HepG2 (cell line): Measurements from ENCODE around the gene CYP2A7. TPM values are rescaled to one million over a fixed set of nuclear protein-coding genes. Genes with fewer than 3 reads are reported as not detected.
"Not testable (repeated sequence)": the region's sequence is repeated elsewhere in the genome, so short reads cannot be mapped to it uniquely, and the experiment has no call there.

Experiments used
- ARID5B ChIP-seq: IDR thresholded peaks from 2 replicates; pipeline ENCODE4 v1.4.0; 2020; ENCODE audit warnings: mild to moderate bottlenecking, missing genetic modification reagents
- ATF3 ChIP-seq: sonication (generic); formaldehyde crosslinking; IDR thresholded peaks from 2 replicates; pipeline ENCODE4 v1.4.0; 2020; ENCODE audit warnings: missing genetic modification reagents
- CEBPB ChIP-seq: IDR thresholded peaks from 2 replicates; pipeline ENCODE4 v1.6.1; 2011; ENCODE audit warnings: low read depth, low read length, improper control_type of control experiment, borderline replicate concordance
- ELF3 ChIP-seq: IDR thresholded peaks from 2 replicates; pipeline ENCODE4 v1.6.1; 2016; ENCODE audit warnings: missing genetic modification reagents, missing compliant biosample characterization
- FOSL2 ChIP-seq: sonication (generic); formaldehyde crosslinking; IDR thresholded peaks from 2 replicates; pipeline ENCODE4 v1.4.0; 2020; ENCODE audit warnings: missing genetic modification reagents
- FOXK1 ChIP-seq: sonication (generic); formaldehyde crosslinking; IDR thresholded peaks from 2 replicates; pipeline ENCODE4 v1.4.0; 2020; ENCODE audit warnings: low read depth, missing genetic modification reagents, borderline replicate concordance
- FOXP4 ChIP-seq: sonication (generic); formaldehyde crosslinking; IDR thresholded peaks from 2 replicates; pipeline ENCODE4 v1.4.0; 2020; ENCODE audit warnings: missing genetic modification reagents
- KLF16 ChIP-seq, 2 experiments: sonication (generic) in 1 of 2; formaldehyde crosslinking in 1 of 2; IDR thresholded peaks; 2 replicates each; pipeline versions ENCODE4 v1.6.1 to v1.8.0; 2016 to 2023; ENCODE audit warnings: missing genetic modification reagents in 2 of 2, missing compliant biosample characterization in 1 of 2
- MAZ ChIP-seq, 2 experiments: sonication (generic) in 1 of 2; formaldehyde crosslinking in 1 of 2; IDR thresholded peaks; 2 replicates each; pipeline versions ENCODE4 v1.5.0 to v1.6.1; 2012 to 2020; ENCODE audit warnings: low read depth in 2 of 2, mild to moderate bottlenecking in 2 of 2, borderline replicate concordance in 1 of 2, improper control_type of control experiment in 1 of 2, low read length in 1 of 2, missing genetic modification reagents in 1 of 2, moderate library complexity in 1 of 2
- NCOA2 ChIP-seq: sonication (generic); formaldehyde crosslinking; IDR thresholded peaks from 2 replicates; pipeline ENCODE4 v1.8.0; 2022; ENCODE audit warnings: inconsistent platforms
- NR2F1 ChIP-seq, 2 experiments: fragments of 450-650 bp in 1 of 2; formaldehyde crosslinking in 1 of 2; IDR thresholded peaks; 2 replicates each; pipeline versions ENCODE4 v1.5.0 to v1.6.1; 2016 to 2020; ENCODE audit warnings: mild to moderate bottlenecking in 1 of 2, missing compliant biosample characterization in 1 of 2, missing genetic modification reagents in 1 of 2, moderate library complexity in 1 of 2
- NR2F6 ChIP-seq, 2 experiments: IDR thresholded peaks; 2 replicates each; pipeline ENCODE4 v1.6.1; 2016; ENCODE audit warnings: antibody characterized with exemption in 1 of 2, mild to moderate bottlenecking in 1 of 2
- RARA ChIP-seq: IDR thresholded peaks from 2 replicates; pipeline ENCODE4 v1.6.1; 2016; ENCODE audit warnings: missing genetic modification reagents, missing compliant biosample characterization
- RXRB ChIP-seq: IDR thresholded peaks from 2 replicates; pipeline ENCODE4 v1.6.1; 2016; ENCODE audit warnings: borderline replicate concordance, missing genetic modification reagents, missing compliant biosample characterization
- SOX13 ChIP-seq, 3 experiments: fragments of 450-650 bp in 1 of 3; sonication (generic) in 1 of 3; formaldehyde crosslinking in 1 of 3; IDR thresholded peaks in 2 of 3; conservative IDR thresholded peaks in 1 of 3; 2 replicates each; pipeline versions ENCODE4 v1.5.0 to v1.6.1; 2016 to 2020; ENCODE audit warnings: antibody characterized with exemption in 1 of 3, mild to moderate bottlenecking in 1 of 3, missing compliant biosample characterization in 1 of 3, missing genetic modification reagents in 1 of 3, moderate library complexity in 1 of 3
- SOX5 ChIP-seq: IDR thresholded peaks from 2 replicates; pipeline ENCODE4 v1.6.1; 2016; ENCODE audit warnings: borderline replicate concordance
- SOX6 ChIP-seq, 2 experiments: fragments of 450-650 bp in 1 of 2; sonication (generic) in 1 of 2; formaldehyde crosslinking in 1 of 2; IDR thresholded peaks; 2 replicates each; pipeline versions ENCODE4 v1.4.0 to v1.6.1; 2017 to 2020; ENCODE audit warnings: antibody characterized with exemption in 1 of 2, mild to moderate bottlenecking in 1 of 2, missing genetic modification reagents in 1 of 2
- THAP11 ChIP-seq: IDR thresholded peaks from 2 replicates; pipeline ENCODE4 v1.6.1; 2016; ENCODE audit warnings: missing biosample characterization, missing genetic modification reagents
- ZNF12 ChIP-seq: sonication (generic); formaldehyde crosslinking; IDR thresholded peaks from 2 replicates; pipeline ENCODE4 v1.5.0; 2020; ENCODE audit warnings: missing genetic modification reagents
- polyA plus RNA-seq, 8 experiments: library from polyadenylated mRNA; depleted of rRNA in 3 of 8; stranded (reverse) in 7 of 8; unstranded in 1 of 8; fragments of >200 nt; fragmentation: Illumina TruSeq in 4 of 8; extraction: Trizol in 4 of 8; gene quantifications; 2 replicates each; pipeline versions ENCODE4 v1.2.1 to v1.2.3, GENCODE V29; 2011 to 2016; ENCODE audit warnings: low read depth in 4 of 8, missing spikeins in 1 of 8, mixed read lengths in 1 of 8; ENCODE audit not compliant: insufficient read depth in 1 of 8
- total RNA-seq, 5 experiments: library from RNA; depleted of rRNA; stranded (reverse); fragments of >200 nt; fragmentation: Illumina TruSeq; extraction: Trizol; gene quantifications; 2 replicates each; pipeline ENCODE4 v1.2.3, GENCODE V29; 2016; ENCODE audit warnings: low read depth in 1 of 5

The CYP2A7 gene
- total and polyA plus RNA-seq, 2 of the 13 experiments (the other 11 are each of a cell fraction or from before 2014, with no cell fraction given), result not detected

- peak; percentile 43; the same call in 1 of the 2 replicates for TF ChIP-seq NR2F6 (IDR thresholded peaks at IDR 0.05)
- TF ChIP-seq NR2F6 (CRISPR knock-in tag; IDR thresholded peaks at IDR 0.05), result peak; percentile 65
- peak; percentile 76 for TF ChIP-seq THAP11 (CRISPR knock-in tag)
- peak; percentile 35; the same call in 1 of the 2 replicates for TF ChIP-seq SOX5 (CRISPR knock-in tag)
- TF ChIP-seq ELF3 (CRISPR knock-in tag), result 0 out of 2 replicates have a peak, but pooled peaks have one; percentile 23
- peak; percentile 47 to 77; a peak in 3 of 4 replicates for TF ChIP-seq NR2F1 (CRISPR knock-in tag; IDR thresholded peaks at IDR 0.05)
- peak; percentile 31; the same call in 1 of the 2 replicates for TF ChIP-seq ZNF12
- TF ChIP-seq ATF3, result peak; percentile 65; the same call in 1 of the 2 replicates
- TF ChIP-seq NCOA2, result peak; percentile 65
- not testable (repeated sequence) for TF ChIP-seq MAZ (IDR thresholded peaks at IDR 0.05; ENCODE audit: borderline replicate concordance, low read depth, low read length); SOX6 (IDR thresholded peaks at IDR 0.05); SOX13 (IDR thresholded peaks at IDR 0.05)
- peak; percentile 39; the same call in 1 of the 2 replicates for TF ChIP-seq MAZ (CRISPR knock-in tag; IDR thresholded peaks at IDR 0.05; ENCODE audit: low read depth)
- TF ChIP-seq FOXK1 (CRISPR knock-in tag), result peak; percentile 39; the same call in 1 of the 2 replicates
- TF ChIP-seq RARA (CRISPR knock-in tag), result peak; percentile 93
- peak; percentile 45; the same call in 1 of the 2 replicates for TF ChIP-seq SOX6 (CRISPR knock-in tag; IDR thresholded peaks at IDR 0.05)
- TF ChIP-seq CEBPB, result peak; percentile 77; the same call in 1 of the 2 replicates
- peak; percentile 19; the same call in 1 of the 2 replicates for TF ChIP-seq FOXP4 (CRISPR knock-in tag)
- TF ChIP-seq KLF16 (CRISPR knock-in tag; IDR thresholded peaks at IDR 0.05), result 0 out of 4 replicates have a peak, but pooled peaks of 1 of the 2 experiments have one; percentile 44
- peak; percentile 70 for TF ChIP-seq RXRB (CRISPR knock-in tag)
- TF ChIP-seq ARID5B, result peak; percentile 65
- TF ChIP-seq SOX13 (CRISPR knock-in tag; conservative IDR thresholded peaks at IDR 0.05 in 1 of 2, IDR thresholded peaks at IDR 0.05 in 1 of 2), result peak in 1 of 2 experiments; percentile 43; a peak in 1 of 4 replicates
- TF ChIP-seq FOSL2, result peak; percentile 81
These were observed 15.1 kb upstream of the CYP2A7 start (continued) for GRCh38 chr19:40896843-40897789.
